Mucosa of rectum (tissue), 2 donors: ENCODE measurements around the gene GPATCH8.
"Not testable (repeated sequence)": the region's sequence is repeated elsewhere in the genome, so short reads cannot be mapped to it uniquely, and the experiment has no call there.

Experiments used
- H3K27ac ChIP-seq, 2 donors: one replicate each; pipeline ENCODE4 v1.7.0; 2013; ENCODE audit warnings: inconsistent platforms in 2 of 2, low read depth in 2 of 2, low read length in 2 of 2
- H3K27me3 ChIP-seq, 2 donors: one replicate each; pipeline ENCODE4 v1.7.0; 2013; ENCODE audit warnings: low read length in 2 of 2; ENCODE audit not compliant: control insufficient read depth in 2 of 2, insufficient read depth in 2 of 2
- H3K36me3 ChIP-seq, 2 donors: one replicate each; pipeline ENCODE4 v1.7.0; 2013; ENCODE audit warnings: low read length in 2 of 2; ENCODE audit not compliant: control insufficient read depth in 2 of 2, insufficient read depth in 2 of 2
- H3K4me1 ChIP-seq, 2 donors: one replicate each; pipeline ENCODE4 v1.7.0; 2013; ENCODE audit warnings: low read length in 2 of 2, mild to moderate bottlenecking in 1 of 2; ENCODE audit not compliant: control insufficient read depth in 2 of 2, insufficient read depth in 2 of 2
- H3K4me3 ChIP-seq, 2 donors: one replicate each; pipeline ENCODE4 v1.7.0; 2013; ENCODE audit warnings: low read length in 2 of 2
- H3K9ac ChIP-seq, 2 donors: one replicate each; pipeline ENCODE4 v1.7.0; 2013; ENCODE audit warnings: low read length in 2 of 2, low read depth in 1 of 2, mild to moderate bottlenecking in 1 of 2
- H3K9me3 ChIP-seq, 2 donors: one replicate each; pipeline ENCODE4 v1.7.0; 2013; ENCODE audit warnings: low read length in 2 of 2; ENCODE audit not compliant: control insufficient read depth in 2 of 2
- donor health status: healthy.
- donor health status: Normal muscosa, but diverticular disease.

Gene GPATCH8

GRCh38 chr17:44527102-44527501, 23.9 kb upstream of the GPATCH8 start:
- no peak overlapping the region for H3K27ac ChIP-seq
- no peaks in the 10 kb centered on the region for H3K4me1 ChIP-seq
- no peak overlapping the region for H3K9ac ChIP-seq
- peaks cover 0 to 4% of the 10 kb centered on the region in 2 donors for H3K9me3 ChIP-seq
- no peak overlapping the region for H3K4me3 ChIP-seq
- no peaks in the 10 kb centered on the region for H3K27me3 ChIP-seq
- no peaks in the 10 kb centered on the region for H3K36me3 ChIP-seq

DNA sequence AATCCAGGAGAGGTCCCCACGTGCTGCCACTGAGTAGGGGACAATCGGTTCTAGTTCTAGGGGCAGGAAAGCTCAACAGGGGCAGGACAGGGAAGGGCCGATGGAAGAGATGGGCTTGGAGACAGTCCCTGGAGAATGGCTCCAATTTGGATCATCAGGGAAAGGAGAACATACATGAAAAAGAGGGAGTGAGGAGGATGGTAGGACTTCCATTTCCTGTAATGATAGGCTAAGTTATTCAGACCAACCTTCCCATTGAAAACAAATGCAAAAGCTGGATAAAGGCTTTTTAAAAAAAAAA, 20.4 kb upstream of the GPATCH8 start:
- H3K4me1 ChIP-seq, result no peaks in the 10 kb centered on the region
- no peaks in the 10 kb centered on the region for H3K27me3 ChIP-seq
- peaks cover 0 to 4% of the 10 kb centered on the region in 2 donors for H3K9me3 ChIP-seq
- H3K4me3 ChIP-seq, result no peak overlapping the region
- no peak overlapping the region for H3K9ac ChIP-seq
- H3K27ac ChIP-seq, result no peak overlapping the region
- no peaks in the 10 kb centered on the region for H3K36me3 ChIP-seq

DNA sequence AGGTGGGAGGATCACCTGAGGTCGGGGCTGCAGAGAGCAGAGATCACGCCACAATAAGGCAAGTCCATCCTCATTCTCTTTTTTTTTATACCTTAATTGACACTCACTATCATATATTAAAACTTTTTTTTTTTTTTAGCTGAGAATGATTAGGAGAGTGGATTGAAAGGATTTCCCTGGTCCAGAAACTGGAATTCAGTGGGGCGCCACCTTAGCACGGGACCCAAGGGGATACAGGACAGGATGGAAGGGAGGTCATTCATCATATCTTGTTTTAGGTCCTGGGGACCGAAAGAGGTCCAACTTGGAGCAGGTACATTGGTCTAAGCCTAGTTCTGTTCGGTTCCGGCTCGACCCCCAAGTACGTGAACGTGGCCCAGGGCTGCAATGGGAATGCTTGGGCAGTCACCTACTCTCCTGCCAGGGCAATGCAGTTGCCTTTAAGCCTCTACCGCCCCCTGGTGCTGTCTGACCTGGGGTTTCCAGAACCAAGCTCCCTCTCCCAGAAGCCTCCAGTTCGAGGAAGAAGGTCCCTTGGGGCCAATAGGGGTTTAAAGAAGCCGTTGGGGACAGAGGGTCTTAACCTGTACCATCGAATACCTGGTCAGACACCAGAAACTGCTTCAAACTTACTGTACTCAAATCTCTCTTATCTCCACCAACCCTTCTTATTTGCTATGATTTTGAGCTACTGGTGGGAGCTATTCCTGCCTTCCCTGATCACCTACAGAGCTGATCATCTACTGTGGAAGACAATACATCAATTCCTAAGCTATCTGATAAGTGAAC, 19.9 kb upstream of the GPATCH8 start:
- H3K4me3 ChIP-seq, result no peak overlapping the region
- H3K36me3 ChIP-seq, result no peaks in the 10 kb centered on the region
- H3K27me3 ChIP-seq, result peaks cover 0 to 1% of the 10 kb centered on the region in 2 donors

GRCh38 chr17:44518032-44518431, 14.8 kb upstream of the GPATCH8 start:
- H3K36me3 ChIP-seq, result no peaks in the 10 kb centered on the region

More for the DNA sequence above, 19.9 kb upstream of the GPATCH8 start:
- no peaks in the 10 kb centered on the region for H3K4me1 ChIP-seq
- H3K9ac ChIP-seq, result no peak overlapping the region
- peaks cover 0 to 4% of the 10 kb centered on the region in 2 donors for H3K9me3 ChIP-seq
- H3K27ac ChIP-seq, result no peak overlapping the region

GRCh38 chr17:44511241-44512134, 8.3 kb upstream of the GPATCH8 start:
- not testable (repeated sequence) for H3K9ac ChIP-seq, H3K27ac ChIP-seq, H3K9me3 ChIP-seq, H3K4me1 ChIP-seq, H3K4me3 ChIP-seq, H3K27me3 ChIP-seq, H3K36me3 ChIP-seq

More at GRCh38 chr17:44518032-44518431, 14.8 kb upstream of the GPATCH8 start:
- Histone ChIP-seq H3K9me3 (no peaks in the 10 kb centered on the region), H3K27ac (no peak overlapping the region), H3K9ac (no peak overlapping the region), H3K4me3 (no peak overlapping the region), H3K4me1 (no peaks in the 10 kb centered on the region), H3K27me3 (peaks cover 0 to 6% of the 10 kb centered on the region in 2 donors)

GRCh38 chr17:44506939-44507604, 3.9 kb upstream of the GPATCH8 start:
- H3K4me1 ChIP-seq, H3K9me3 ChIP-seq, H3K27me3 ChIP-seq, H3K9ac ChIP-seq, H3K36me3 ChIP-seq, H3K27ac ChIP-seq, H3K4me3 ChIP-seq: not testable (repeated sequence)

GRCh38 chr17:44502598-44503146, 534 bp downstream of the GPATCH8 start:
- H3K4me3 ChIP-seq, result peak overlapping the region; percentile 96 to 98
- H3K27ac ChIP-seq, result peak overlapping the region; percentile 87 to 89
- peak overlapping the region; percentile 88 to 93 for H3K9ac ChIP-seq
- no peaks in the 10 kb centered on the region for H3K36me3 ChIP-seq
- peaks cover 12 to 22% of the 10 kb centered on the region in 2 donors for H3K4me1 ChIP-seq
- no peaks in the 10 kb centered on the region for H3K27me3 ChIP-seq
- H3K9me3 ChIP-seq, result no peaks in the 10 kb centered on the region

- no peaks in the 10 kb centered on the region for H3K9me3 ChIP-seq
- peak overlapping the region; percentile 88 to 93 for H3K9ac ChIP-seq
- no peaks in the 10 kb centered on the region for H3K36me3 ChIP-seq
- H3K27me3 ChIP-seq, result no peaks in the 10 kb centered on the region
- no peak overlapping the region for H3K27ac ChIP-seq
- H3K4me1 ChIP-seq, result peaks cover 12 to 22% of the 10 kb centered on the region in 2 donors
- H3K4me3 ChIP-seq, result peak overlapping the region; percentile 96 to 98
Observed at GRCh38 chr17:44501866-44502375, 1.3 kb downstream of the GPATCH8 start.

- Histone ChIP-seq H3K9me3 (no peaks in the 10 kb centered on the region), H3K27me3 (no peaks in the 10 kb centered on the region), H3K4me1 (peaks cover 12 to 22% of the 10 kb centered on the region in 2 donors), H3K4me3 (no peak overlapping the region), H3K27ac (no peak overlapping the region), H3K9ac (no peak overlapping the region), H3K36me3 (no peaks in the 10 kb centered on the region)
Observed at GRCh38 chr17:44499722-44500121, 3.5 kb downstream of the GPATCH8 start.
